Posterior vena cava (tissue), 2 donors: Measurements from ENCODE around the gene NONO. TPM values are rescaled to one million over a fixed set of nuclear protein-coding genes. Genes with fewer than 3 reads are reported as not detected.
"Not testable (repeated sequence)": the region's sequence is repeated elsewhere in the genome, so short reads cannot be mapped to it uniquely, and the experiment has no call there.

Experiments used
- DNase-seq: peaks from one replicate; pipeline ENCODE4 v3.0.0-alpha.2; 2020; ENCODE audit warnings: low spot score
- intact Hi-C, 2 donors: fragments of 100-400 bp; cut with DNase I; formaldehyde crosslinking; loops; one replicate each; pipeline versions ENCODE4 v1.14.1 to v1.14.2; 2022 to 2023
- total RNA-seq, 2 donors: library from RNA; stranded (reverse); fragmentation: NEBNext Ultra II Directional; extraction: Animal tissue kit (Norgen Biotek cat#: 25700); gene quantifications; one replicate each; pipeline ENCODE4 v1.2.1, GENCODE V29; 2021
- donor health status: DM: yes; HTN: yes; CAD: no.
- donor health status: DM: yes; HTN: yes; CAD: no.

Gene NONO
- total RNA-seq, 2 donors from 2014 or later: 166 to 175 TPM

DNA sequence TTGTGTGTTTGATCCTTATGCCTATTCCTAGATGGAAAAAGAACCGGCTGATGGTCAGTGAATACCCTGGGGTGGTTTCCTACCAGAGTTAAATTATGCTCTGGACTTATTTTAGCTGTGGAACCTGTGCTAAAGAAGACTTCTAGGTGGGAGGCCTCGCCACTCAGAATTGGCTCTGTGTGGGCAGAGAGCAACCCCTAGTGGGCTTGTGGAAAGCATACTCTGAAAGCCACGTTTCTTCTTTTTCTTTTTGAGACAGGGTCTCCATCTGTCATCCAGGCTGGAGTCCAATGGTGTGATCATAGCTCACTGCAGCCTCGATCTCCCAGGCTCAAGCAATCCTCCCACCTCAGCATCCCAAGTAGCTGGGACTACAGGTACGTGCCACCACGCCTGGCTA is 66.4 kb downstream of the NONO start:
- DNase-seq, intact Hi-C loops: not testable (repeated sequence)

Other genes starting within 250 kb of the NONO start
- 10 to 100 TPM; 54.6 to 59.3 TPM for gene SNX12, start 215.3 kb upstream of the NONO start, total RNA-seq
- 10 to 100 TPM; 21.5 to 26.7 TPM for gene FOXO4, start 187.8 kb upstream of the NONO start, total RNA-seq
- not detected for gene CXorf65, start 176.9 kb upstream of the NONO start, total RNA-seq
- 1 to 10 TPM; 2.6 to 4.8 TPM for gene IL2RG, start 172.1 kb upstream of the NONO start, total RNA-seq
- gene MED12, start 165.0 kb upstream of the NONO start, total RNA-seq: 10 to 100 TPM; 29.2 to 33.0 TPM
- 1 to 10 TPM in 1 of 2 donors, under 1 TPM in 1; 0.67 to 2.3 TPM for gene NLGN3, start 138.8 kb upstream of the NONO start, total RNA-seq
- not detected for gene GJB1, start 60.4 kb upstream of the NONO start, total RNA-seq
- gene ZMYM3, start 29.5 kb upstream of the NONO start, total RNA-seq: 10 to 100 TPM; 12.5 to 16.0 TPM
- gene ITGB1BP2, start 18.1 kb downstream of the NONO start, total RNA-seq: 10 to 100 TPM in 1 of 2 donors, 1 to 10 TPM in 1; 9.3 to 13.0 TPM
- gene TAF1, start 82.7 kb downstream of the NONO start, total RNA-seq: 10 to 100 TPM; 28.8 to 41.4 TPM
- 100 to 1,000 TPM in 1 of 2 donors, 10 to 100 TPM in 1; 93.0 to 104 TPM for gene OGT, start 249.5 kb downstream of the NONO start, total RNA-seq